GM12873 (cell line): ENCODE results near the gene SCGB3A1.

ENCODE experiments used
- CTCF ChIP-seq: IDR thresholded peaks from 2 replicates; pipeline ENCODE4 v1.5.1; 2012; ENCODE audit warnings: low read depth, mild to moderate bottlenecking, moderate library complexity, low read length, control low read depth; ENCODE audit not compliant: insufficient read depth; ENCODE audit errors: missing control alignments

SCGB3A1 gene

GRCh38 chr5:180602481-180603075 lies 11.3 kb upstream of the SCGB3A1 start:
- TF ChIP-seq CTCF: no peak

- TF ChIP-seq CTCF: no peak
These were observed 10.5 kb upstream of the SCGB3A1 start for GRCh38 chr5:180601591-180602480.

- TF ChIP-seq CTCF: no peak
These were observed 9.3 kb upstream of the SCGB3A1 start for GRCh38 chr5:180600554-180601041.

- TF ChIP-seq CTCF: no peak
These were observed 8.8 kb upstream of the SCGB3A1 start for GRCh38 chr5:180599981-180600553.

GRCh38 chr5:180599590-180599914 lies 8.3 kb upstream of the SCGB3A1 start:
- no peak for TF ChIP-seq CTCF

- no peak for TF ChIP-seq CTCF
These were observed 7.7 kb upstream of the SCGB3A1 start for GRCh38 chr5:180598797-180599589.
